H9 (cell line): ENCODE measurements around the gene MYLK. TPM values are rescaled to one million over a fixed set of nuclear protein-coding genes. Genes with fewer than 3 reads are reported as not detected.

Source experiments
- DNase-seq: peaks from one replicate; pipeline ENCODE4 v3.0.0-alpha.2; 2017
- H2AFZ ChIP-seq: one replicate; pipeline ENCODE4 v1.6.1; 2013; ENCODE audit warnings: mild to moderate bottlenecking, low read length, control low read depth, moderate library complexity
- H2AK5ac ChIP-seq: 2 replicates; pipeline ENCODE4 v1.6.1; 2013; ENCODE audit warnings: low read length, control low read depth, mixed read lengths; ENCODE audit not compliant: insufficient read length
- H2BK120ac ChIP-seq: one replicate; pipeline ENCODE4 v1.6.1; 2013; ENCODE audit warnings: low read depth, mild to moderate bottlenecking, low read length, control low read depth, inconsistent platforms; ENCODE audit not compliant: poor library complexity, severe bottlenecking
- H2BK12ac ChIP-seq: 2 replicates; pipeline ENCODE4 v1.6.1; 2013; ENCODE audit warnings: low read length, control low read depth, mixed read lengths, low read depth; ENCODE audit not compliant: insufficient read length
- H2BK15ac ChIP-seq: 2 replicates; pipeline ENCODE4 v1.6.1; 2013; ENCODE audit warnings: low read depth, low read length, control low read depth
- H2BK20ac ChIP-seq: one replicate; pipeline ENCODE4 v1.6.1; 2013; ENCODE audit warnings: low read depth, mild to moderate bottlenecking, low read length, control low read depth, inconsistent platforms; ENCODE audit not compliant: poor library complexity, severe bottlenecking
- H2BK5ac ChIP-seq: 2 replicates; pipeline ENCODE4 v1.6.1; 2013; ENCODE audit warnings: low read length, control low read depth, mixed read lengths; ENCODE audit not compliant: insufficient read length
- H3K14ac ChIP-seq: 2 replicates; pipeline ENCODE4 v1.6.1; 2013; ENCODE audit warnings: low read length, control low read depth; ENCODE audit not compliant: insufficient read depth
- H3K18ac ChIP-seq: 2 replicates; pipeline ENCODE4 v1.6.1; 2013; ENCODE audit warnings: low read depth, mild to moderate bottlenecking, mixed read lengths, low read length, control low read depth; ENCODE audit not compliant: insufficient read length
- H3K23ac ChIP-seq: 2 replicates; pipeline ENCODE4 v1.6.1; 2013; ENCODE audit warnings: low read length, control low read depth, mixed read lengths, low read depth; ENCODE audit not compliant: insufficient read length
- H3K23me2 ChIP-seq: 2 replicates; pipeline ENCODE4 v1.6.1; 2013; ENCODE audit warnings: low read depth, mild to moderate bottlenecking, mixed read lengths, low read length, control low read depth; ENCODE audit not compliant: insufficient read length, poor library complexity, severe bottlenecking
- H3K27ac ChIP-seq: 2 replicates; pipeline ENCODE4 v1.5.1; 2013; ENCODE audit warnings: low read length, control low read depth, mixed read lengths, low read depth; ENCODE audit not compliant: insufficient read length
- H3K27me3 ChIP-seq: 2 replicates; pipeline ENCODE4 v1.6.1; 2013; ENCODE audit warnings: low read length, control low read depth, inconsistent platforms; ENCODE audit not compliant: insufficient read depth
- H3K4ac ChIP-seq: 2 replicates; pipeline ENCODE4 v1.6.1; 2013; ENCODE audit warnings: low read depth, mild to moderate bottlenecking, control low read depth, inconsistent platforms, low read length, moderate library complexity
- H3K4me1 ChIP-seq: 2 replicates; pipeline ENCODE4 v1.6.1; 2013; ENCODE audit warnings: low read length, control low read depth, inconsistent platforms; ENCODE audit not compliant: insufficient read depth
- H3K4me2 ChIP-seq: 2 replicates; pipeline ENCODE4 v1.6.1; 2013; ENCODE audit warnings: low read length, control low read depth, mixed read lengths; ENCODE audit not compliant: insufficient read length, insufficient read depth
- H3K56ac ChIP-seq: 2 replicates; pipeline ENCODE4 v1.6.1; 2013; ENCODE audit warnings: low read depth, mild to moderate bottlenecking, mixed read lengths, low read length, control low read depth; ENCODE audit not compliant: insufficient read length
- H3K79me1 ChIP-seq: 2 replicates; pipeline ENCODE4 v1.6.1; 2013; ENCODE audit warnings: low read depth, mild to moderate bottlenecking, moderate library complexity, low read length, control low read depth, inconsistent platforms; ENCODE audit not compliant: insufficient read depth, poor library complexity, severe bottlenecking
- H3K79me2 ChIP-seq: 2 replicates; pipeline ENCODE4 v1.6.1; 2013; ENCODE audit warnings: low read length, control low read depth, inconsistent platforms; ENCODE audit not compliant: insufficient read depth
- H3K9ac ChIP-seq: 2 replicates; pipeline ENCODE4 v1.6.1; 2013; ENCODE audit warnings: low read length, control low read depth, mixed read lengths; ENCODE audit not compliant: insufficient read length; ENCODE audit errors: extremely low read depth
- H3K9me3 ChIP-seq: one replicate; pipeline ENCODE4 v1.6.1; 2013; ENCODE audit warnings: low read depth, low read length, inconsistent platforms; ENCODE audit not compliant: control insufficient read depth
- H3T11ph ChIP-seq: one replicate; pipeline ENCODE4 v1.6.1; 2013; ENCODE audit warnings: mild to moderate bottlenecking, low read length, control low read depth, inconsistent platforms
- H4K20me1 ChIP-seq: one replicate; pipeline ENCODE4 v1.6.1; 2013; ENCODE audit not compliant: control insufficient read depth, insufficient read length, insufficient read depth
- H4K5ac ChIP-seq: 2 replicates; pipeline ENCODE4 v1.6.1; 2013; ENCODE audit warnings: low read depth, mild to moderate bottlenecking, mixed read lengths, low read length, control low read depth; ENCODE audit not compliant: insufficient read length
- H4K8ac ChIP-seq: replicated peaks from 2 replicates; pipeline ENCODE4 v1.6.1; 2013; ENCODE audit warnings: low read length, control low read depth, mixed read lengths, low read depth; ENCODE audit not compliant: insufficient read length
- H4K91ac ChIP-seq: 2 replicates; pipeline ENCODE4 v1.6.1; 2013; ENCODE audit warnings: low read depth, mild to moderate bottlenecking, moderate library complexity, mixed read lengths, low read length, control low read depth; ENCODE audit not compliant: insufficient read length
- H3K27ac Mint-ChIP-seq, 3 experiments: 2 replicates in 2 of 3; 3 replicates in 1 of 3; pipeline ENCODE4 v1.8.0; 2020 to 2021; ENCODE audit warnings: mixed read lengths in 3 of 3, mild to moderate bottlenecking in 1 of 3, moderate library complexity in 1 of 3
- H3K27me3 Mint-ChIP-seq: 2 replicates; pipeline ENCODE4 v1.8.0; 2021; ENCODE audit warnings: low read depth, mild to moderate bottlenecking, moderate library complexity, mixed read lengths
- H3K36me3 Mint-ChIP-seq, 3 experiments: 2 replicates in 2 of 3; 3 replicates in 1 of 3; pipeline ENCODE4 v1.8.0; 2020 to 2021; ENCODE audit warnings: low read depth in 3 of 3, mixed read lengths in 3 of 3; ENCODE audit not compliant: insufficient read depth in 1 of 3
- H3K4me1 Mint-ChIP-seq, 2 experiments: 2 replicates each; pipeline ENCODE4 v1.8.0; 2020; ENCODE audit warnings: mixed read lengths in 2 of 2
- H3K4me3 Mint-ChIP-seq, 2 experiments: 2 replicates in 1 of 2; 3 replicates in 1 of 2; pipeline ENCODE4 v1.8.0; 2020 to 2021; ENCODE audit warnings: mild to moderate bottlenecking in 2 of 2, mixed read lengths in 2 of 2, moderate library complexity in 1 of 2
- H3K9me3 Mint-ChIP-seq, 2 experiments: 2 replicates in 1 of 2; 3 replicates in 1 of 2; pipeline ENCODE4 v1.8.0; 2020; ENCODE audit warnings: mild to moderate bottlenecking in 2 of 2, mixed read lengths in 2 of 2, moderate library complexity in 1 of 2
- CTCF ChIP-seq: fragments of 200-600 bp; sonication (generic); conservative IDR thresholded peaks from 3 replicates; pipeline ENCODE4 v1.8.0; 2021; ENCODE audit warnings: antibody characterized with exemption, mild to moderate bottlenecking
- WGBS: extraction: QIAGEN DNeasy Blood & Tissue Kit; methylation state at CpG from one replicate; pipeline ENCODE4 v1.1.7; 2013; ENCODE audit warnings: missing lambda C conversion rate, low lambda C conversion rate, mixed read lengths; ENCODE audit not compliant: insufficient read length; ENCODE audit errors: extremely low coverage; 5-methylcytosine and 5-hydroxymethylcytosine counted together
- total RNA-seq: library from RNA; stranded (reverse); gene quantifications from 2 replicates; pipeline ENCODE4 v1.2.1, GENCODE V29; 2021

MYLK gene
- total RNA-seq, 1 experiment from 2014 or later: 10.1 TPM

GRCh38 chr3:123651449-123652341, 232.4 kb downstream of the MYLK start:
- Histone ChIP-seq H2BK5ac (no peak overlapping the region), H3K27me3 (no peaks in the 10 kb centered on the region), H2BK120ac (no peak overlapping the region), H3K9ac (no peak overlapping the region), H3K23ac (no peak overlapping the region), H2AFZ (no peak overlapping the region), H3K4ac (no peak overlapping the region), H3K56ac (no peak overlapping the region), H3K23me2 (no peaks in the 10 kb centered on the region), H3K9me3 (no peaks in the 10 kb centered on the region), H3T11ph (no peak overlapping the region), H2BK12ac (peak overlapping the region; percentile 22), H2AK5ac (no peak overlapping the region), H4K91ac (no peak overlapping the region), H4K8ac (no peak overlapping the region), H3K14ac (peak overlapping the region; percentile 60; the same call in 1 of the 2 replicates), H3K79me1 (no peaks in the 10 kb centered on the region), H2BK15ac (no peak overlapping the region), H4K20me1 (no peaks in the 10 kb centered on the region), H3K79me2 (no peaks in the 10 kb centered on the region), H4K5ac (no peak overlapping the region), H3K27ac (no peak overlapping the region), H3K4me1 (no peaks in the 10 kb centered on the region; the same call in 1 of the 2 replicates), H3K4me2 (no peak overlapping the region), H3K18ac (no peak overlapping the region), H2BK20ac (no peak overlapping the region)
- DNase-seq: peak; percentile 53
- H3K36me3 Mint-ChIP-seq: peaks cover 0 to 9% (median 8%) of the 10 kb centered on the region in 3 experiments; a peak in 5 of 7 replicates
- TF ChIP-seq CTCF: no peak
- H3K9me3 Mint-ChIP-seq: peaks cover 0 to 1% of the 10 kb centered on the region in 2 experiments; a peak in 2 of 5 replicates
- peak overlapping the region in 1 of 3 experiments; percentile 69; a peak in 3 of 7 replicates for H3K27ac Mint-ChIP-seq
- no peaks in the 10 kb centered on the region; the same call in 1 of the 2 replicates for H3K27me3 Mint-ChIP-seq
- no CpG with 5 or more reads among the region's 11 CpGs for WGBS
- peaks cover 15 to 18% of the 10 kb centered on the region in 2 experiments for H3K4me1 Mint-ChIP-seq
- H3K4me3 Mint-ChIP-seq: peak overlapping the region in 1 of 2 experiments; percentile 21; a peak in 1 of 5 replicates
